Mucosa of descending colon (tissue), 3 donors: ENCODE results near the gene XRCC6. TPM values are rescaled to one million over a fixed set of nuclear protein-coding genes. Genes with fewer than 3 reads are reported as not detected.
A peak's percentile ranks its signal among the peaks of the same experiment; 100 is the strongest.

ENCODE experiments used
- ATAC-seq: fragments of 200-7000 bp; cut with Tn5 transposase; one replicate; pipeline ENCODE4 v1.9.1; 2020; ENCODE audit warnings: mild to moderate bottlenecking, moderate library complexity
- DNase-seq, 3 donors: peaks; one replicate each; pipeline ENCODE4 v3.0.0-alpha.2; 2020
- H3K36me3 ChIP-seq: fragments of 200-600 bp; one replicate; pipeline ENCODE4 v1.8.0; 2021; ENCODE audit warnings: low read depth, mild to moderate bottlenecking
- H3K4me1 ChIP-seq: fragments of 200-600 bp; one replicate; pipeline ENCODE4 v1.8.0; 2021; ENCODE audit warnings: low read depth, mild to moderate bottlenecking
- H3K4me3 ChIP-seq: fragments of 200-600 bp; one replicate; pipeline ENCODE4 v1.8.0; 2021; ENCODE audit warnings: mild to moderate bottlenecking
- H3K9me3 ChIP-seq: fragments of 200-600 bp; one replicate; pipeline ENCODE4 v1.8.0; 2021; ENCODE audit warnings: mild to moderate bottlenecking
- CTCF ChIP-seq: fragments of 200-600 bp; IDR thresholded peaks from one replicate; pipeline ENCODE4 v1.8.0; 2022; ENCODE audit warnings: antibody characterized with exemption, mild to moderate bottlenecking
- intact Hi-C, 2 donors: fragments of 100-400 bp; cut with DNase I in 1 of 2; cut with micrococcal nuclease in 1 of 2; formaldehyde crosslinking; loops; one replicate each; pipeline versions ENCODE4 v1.11.0 to v1.11.1; 2022; cut with DNase I, micrococcal nuclease
- total RNA-seq, 3 donors: library from RNA; stranded (reverse); fragmentation: NEBNext Ultra II Directional in 2 of 3; extraction: Animal tissue kit (Norgen Biotek cat#: 25700) in 2 of 3; gene quantifications; one replicate each; pipeline versions ENCODE4 v1.2.1 to v1.2.4, GENCODE V29; 2021 to 2023
- donor health status: DM: no; HTN: no; CAD: no; lungs with moderate emphysema.
- donor health status: DM: no; HTN: no; CAD: no.
- donor health status: DM: no; HTN: yes; CAD: no.

XRCC6 gene
- total RNA-seq, 3 donors from 2014 or later: 169 to 193 (median 177) TPM

GRCh38 chr22:41576877-41577276, 44.2 kb upstream of the XRCC6 start:
- Histone ChIP-seq H3K9me3 (no peaks in the 10 kb centered on the region), H3K36me3 (peaks cover 6% of the 10 kb centered on the region), H3K4me1 (no peaks in the 10 kb centered on the region), H3K4me3 (no peak overlapping the region)
- intact Hi-C loops: no loop called here
- TF ChIP-seq CTCF: no peak
- ATAC-seq: peak; percentile 69
- DNase-seq: peak in 2 of 3 donors; percentile 52 to 60

GRCh38 chr22:41578114-41578513, 43.0 kb upstream of the XRCC6 start:
- no peaks in the 10 kb centered on the region for H3K4me1 ChIP-seq
- no peak for TF ChIP-seq CTCF
- intact Hi-C loops: no loop called here

GRCh38 chr22:41578818-41579217, 42.3 kb upstream of the XRCC6 start:
- peaks cover 13% of the 10 kb centered on the region for H3K36me3 ChIP-seq

More at GRCh38 chr22:41578114-41578513, 43.0 kb upstream of the XRCC6 start:
- ATAC-seq (no peak), DNase-seq (no peak)
- no peaks in the 10 kb centered on the region for H3K9me3 ChIP-seq
- H3K36me3 ChIP-seq: peaks cover 7% of the 10 kb centered on the region
- H3K4me3 ChIP-seq: no peak overlapping the region

GRCh38 chr22:41579297-41579996, 41.6 kb upstream of the XRCC6 start:
- Histone ChIP-seq H3K9me3 (no peaks in the 10 kb centered on the region), H3K4me1 (no peaks in the 10 kb centered on the region), H3K36me3 (peaks cover 13% of the 10 kb centered on the region), H3K4me3 (no peak overlapping the region)
- no peak for TF ChIP-seq CTCF
- DNase-seq: no peak
- no peak for ATAC-seq
- intact Hi-C loops: no loop called here

More at GRCh38 chr22:41578818-41579217, 42.3 kb upstream of the XRCC6 start:
- H3K4me1 ChIP-seq: no peaks in the 10 kb centered on the region
- TF ChIP-seq CTCF: no peak
- no peak overlapping the region for H3K4me3 ChIP-seq
- intact Hi-C loops: no loop called here
- ATAC-seq (no peak), DNase-seq (no peak)
- no peaks in the 10 kb centered on the region for H3K9me3 ChIP-seq

- no peak for TF ChIP-seq CTCF
- intact Hi-C loops: no loop called here
- peaks cover 13% of the 10 kb centered on the region for H3K36me3 ChIP-seq
- no peak for DNase-seq
- H3K9me3 ChIP-seq: no peaks in the 10 kb centered on the region
- ATAC-seq: no peak
- no peak overlapping the region for H3K4me3 ChIP-seq
- H3K4me1 ChIP-seq: no peaks in the 10 kb centered on the region
These were observed 41.1 kb upstream of the XRCC6 start for GRCh38 chr22:41579997-41580355.
